Thyroid gland (tissue), 4 donors: ENCODE results near the gene DPYSL4.

Experiments used
- CTCF ChIP-seq, 6 experiments: fragments of 200-600 bp in 3 of 6; fragments of 450-650 bp in 3 of 6; sonication (generic) in 3 of 6; IDR thresholded peaks; one replicate each; pipeline ENCODE4 v1.5.1; 2016 to 2019; ENCODE audit warnings: antibody characterized with exemption in 6 of 6, mild to moderate bottlenecking in 2 of 6, inconsistent platforms in 1 of 6, moderate library complexity in 1 of 6
- POLR2A ChIP-seq, 2 donors: fragments of 450-650 bp; IDR thresholded peaks; one replicate each; pipeline ENCODE4 v1.6.1; 2017; ENCODE audit warnings: antibody characterized with exemption in 2 of 2, mild to moderate bottlenecking in 2 of 2, moderate library complexity in 1 of 2

DNA sequence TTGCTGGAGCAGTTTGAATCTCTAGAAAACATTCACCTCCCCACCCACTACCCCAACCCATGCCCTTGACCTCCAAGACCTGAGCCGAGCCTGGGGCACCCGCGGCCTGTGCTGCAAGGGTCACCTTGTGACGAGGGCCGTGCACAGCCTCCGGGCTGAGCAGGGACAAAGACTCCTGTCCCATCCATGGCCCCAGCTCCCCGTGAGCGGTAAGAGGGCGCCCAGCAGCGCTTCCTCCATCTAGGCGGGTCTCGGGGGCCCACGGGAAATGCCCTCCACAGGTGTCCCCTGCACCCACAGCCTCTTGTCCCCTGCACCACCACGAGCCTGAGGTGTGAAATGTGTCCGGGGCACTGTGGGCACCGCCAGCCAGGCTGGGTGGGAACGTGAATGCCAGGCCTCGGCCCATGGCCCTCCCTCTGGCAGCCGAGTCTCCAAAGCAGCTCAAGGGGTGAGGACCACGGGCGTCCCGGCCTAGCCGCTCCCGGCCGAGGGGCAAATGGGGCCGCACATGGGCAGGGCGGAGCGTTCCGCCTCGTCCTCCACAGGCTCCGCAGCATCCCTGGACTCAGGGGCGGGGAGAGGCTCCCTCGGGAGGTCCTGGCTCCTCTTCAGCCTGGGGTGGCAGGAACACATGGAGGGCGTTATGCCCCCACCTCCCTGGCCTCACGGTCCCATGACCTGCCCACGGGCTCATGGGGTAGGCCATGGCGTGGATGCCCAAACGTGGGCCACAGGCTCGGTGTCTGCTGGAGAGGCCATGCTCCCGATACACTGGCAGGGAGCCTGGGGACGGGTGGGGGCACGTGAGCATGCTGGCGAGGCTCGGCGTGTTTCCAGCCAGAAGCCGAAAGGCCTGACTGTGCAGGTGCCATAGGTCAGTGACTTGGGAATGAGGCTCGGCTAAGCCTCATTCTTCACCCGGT, 21.1 kb downstream of the DPYSL4 start:
- TF ChIP-seq CTCF (IDR thresholded peaks at IDR 0.05) (no peak), POLR2A (IDR thresholded peaks at IDR 0.05) (no peak)
